IMR-90 (cell line): ENCODE data around the gene IRF2. TPM values are rescaled to one million over a fixed set of nuclear protein-coding genes. Genes with fewer than 3 reads are reported as not detected.

ENCODE experiments used
- ATAC-seq: fragments of 200-7000 bp; cut with Tn5 transposase; 2 replicates; pipeline ENCODE4 v1.9.1; 2020; ENCODE audit warnings: low read depth, mild to moderate bottlenecking, moderate library complexity
- BruUV-seq: library from RNA; stranded (reverse); fragments of 400-500 nt; replicated peaks from 2 replicates; lab custom pipeline; 2021; lab: Mats Ljungman, UMichigan
- CTCF ChIA-PET: fragments of 300-600 bp; formaldehyde crosslinking; extraction: SDS; loops from one replicate; lab custom pipeline; 2021; ENCODE audit warnings: antibody characterized with exemption; lab: Yijun Ruan, JAX
- POLR2A ChIA-PET: fragments of 300-600 bp; sonication (Branson Sonifier 250); formaldehyde crosslinking; loops from one replicate; lab custom pipeline; 2022; ENCODE audit warnings: antibody characterized with exemption; ENCODE audit not compliant: unreplicated experiment; lab: Charles Lee
- DNase-seq: peaks from one replicate; pipeline ENCODE4 v3.0.0; 2013
- H2AFZ ChIP-seq: replicated peaks from 2 replicates; pipeline ENCODE3; 2013; ENCODE audit warnings: low read length, mild to moderate bottlenecking; ENCODE audit not compliant: poor library complexity
- H2AK5ac ChIP-seq: 2 replicates; pipeline ENCODE4 v1.6.1; 2013; ENCODE audit warnings: low read depth, low read length, inconsistent platforms
- H2AK9ac ChIP-seq: replicated peaks from 2 replicates; pipeline ENCODE3; 2013; ENCODE audit warnings: mild to moderate bottlenecking, low read depth, low read length, moderate library complexity; ENCODE audit not compliant: poor library complexity
- H2BK120ac ChIP-seq: 2 replicates; pipeline ENCODE4 v1.6.1; 2013; ENCODE audit warnings: low read depth, low read length, inconsistent platforms
- H2BK15ac ChIP-seq: 3 replicates; pipeline ENCODE4 v1.6.1; 2013; ENCODE audit warnings: low read depth, low read length, inconsistent platforms
- H2BK20ac ChIP-seq: 2 replicates; pipeline ENCODE4 v1.6.1; 2013; ENCODE audit warnings: low read depth, mild to moderate bottlenecking, inconsistent platforms, low read length, moderate library complexity
- H2BK5ac ChIP-seq: 2 replicates; pipeline ENCODE4 v1.6.1; 2013; ENCODE audit warnings: mild to moderate bottlenecking, low read depth, low read length, inconsistent platforms; ENCODE audit not compliant: poor library complexity, severe bottlenecking
- H3K14ac ChIP-seq: replicated peaks from 2 replicates; pipeline ENCODE4 v1.6.1; 2013; ENCODE audit warnings: low read depth, low read length, inconsistent platforms
- H3K18ac ChIP-seq: 2 replicates; pipeline ENCODE4 v1.6.1; 2013; ENCODE audit warnings: low read depth, low read length, control low read depth
- H3K23ac ChIP-seq: 2 replicates; pipeline ENCODE4 v1.6.1; 2013; ENCODE audit warnings: low read depth, low read length, inconsistent platforms
- H3K27ac ChIP-seq: 2 replicates; pipeline ENCODE4 v1.5.1; 2013; ENCODE audit warnings: mild to moderate bottlenecking, control low read depth, low read length; ENCODE audit not compliant: insufficient read depth
- H3K27me3 ChIP-seq: 2 replicates; pipeline ENCODE4 v1.6.1; 2013; ENCODE audit warnings: low read length; ENCODE audit not compliant: control insufficient read depth, insufficient read depth
- H3K36me3 ChIP-seq: 2 replicates; pipeline ENCODE4 v1.6.1; 2013; ENCODE audit warnings: low read length, mixed read lengths; ENCODE audit not compliant: control insufficient read depth, insufficient read depth
- H3K4ac ChIP-seq: 2 replicates; pipeline ENCODE4 v1.6.1; 2013; ENCODE audit warnings: low read depth, low read length, inconsistent platforms
- H3K4me1 ChIP-seq: 2 replicates; pipeline ENCODE4 v1.6.1; 2013; ENCODE audit warnings: low read length, mixed read lengths; ENCODE audit not compliant: control insufficient read depth, insufficient read depth
- H3K4me2 ChIP-seq: 2 replicates; pipeline ENCODE4 v1.6.1; 2013; ENCODE audit warnings: low read depth, mild to moderate bottlenecking, control low read depth, low read length, moderate library complexity
- H3K4me3 ChIP-seq: 2 replicates; pipeline ENCODE4 v1.5.1; 2013; ENCODE audit warnings: low read depth, mild to moderate bottlenecking, control low read depth, low read length, moderate library complexity; ENCODE audit not compliant: insufficient read depth
- H3K56ac ChIP-seq: 2 replicates; pipeline ENCODE4 v1.6.1; 2013; ENCODE audit warnings: low read length, inconsistent platforms; ENCODE audit not compliant: insufficient read depth; ENCODE audit errors: extremely low read depth
- H3K79me1 ChIP-seq, 2 experiments: 2 replicates each; pipeline ENCODE4 v1.6.1; 2013; ENCODE audit warnings: low read length in 2 of 2, inconsistent platforms in 1 of 2, low read depth in 1 of 2
- H3K9ac ChIP-seq: 2 replicates; pipeline ENCODE4 v1.6.1; 2013; ENCODE audit warnings: low read depth, low read length, control low read depth
- H3K9me1 ChIP-seq: 2 replicates; pipeline ENCODE4 v1.6.1; 2013; ENCODE audit warnings: low read length, inconsistent platforms; ENCODE audit not compliant: insufficient read depth
- H3K9me3 ChIP-seq: 2 replicates; pipeline ENCODE4 v1.6.1; 2013; ENCODE audit warnings: low read length; ENCODE audit not compliant: control insufficient read depth, insufficient read depth
- H4K20me1 ChIP-seq: 2 replicates; pipeline ENCODE4 v1.6.1; 2013; ENCODE audit warnings: low read length, inconsistent platforms; ENCODE audit not compliant: insufficient read depth
- H4K5ac ChIP-seq: 2 replicates; pipeline ENCODE4 v1.6.1; 2013; ENCODE audit warnings: mild to moderate bottlenecking, low read depth, low read length, control low read depth
- H4K8ac ChIP-seq, 2 experiments: 2 replicates each; pipeline ENCODE4 v1.6.1; 2013; ENCODE audit warnings: low read depth in 2 of 2, low read length in 2 of 2, control low read depth in 1 of 2, inconsistent platforms in 1 of 2
- H4K91ac ChIP-seq: 2 replicates; pipeline ENCODE4 v1.6.1; 2013; ENCODE audit warnings: low read depth, low read length, inconsistent platforms; ENCODE audit not compliant: insufficient read depth
- BHLHE40 ChIP-seq: fragments of 150-350 bp; IDR thresholded peaks from 2 replicates; pipeline ENCODE4 v1.6.1; 2016; ENCODE audit warnings: mild to moderate bottlenecking, low read depth, low read length
- CEBPB ChIP-seq: IDR thresholded peaks from 2 replicates; pipeline ENCODE4 v1.6.1; 2012; ENCODE audit warnings: low read depth, low read length, improper control_type of control experiment
- CTCF ChIP-seq: conservative IDR thresholded peaks from 2 replicates; pipeline ENCODE4 v1.5.1; 2012; ENCODE audit warnings: mild to moderate bottlenecking, low read depth, low read length, improper control_type of control experiment
- FOS ChIP-seq: fragments of 150-350 bp; IDR thresholded peaks from 2 replicates; pipeline ENCODE4 v1.6.1; 2016; ENCODE audit warnings: low read depth, low read length
- MAFK ChIP-seq: IDR thresholded peaks from 2 replicates; pipeline ENCODE4 v1.6.1; 2012; ENCODE audit warnings: low read depth, low read length, improper control_type of control experiment
- MAZ ChIP-seq: IDR thresholded peaks from 2 replicates; pipeline ENCODE4 v1.6.1; 2012; ENCODE audit warnings: low read depth, mild to moderate bottlenecking, low read length, improper control_type of control experiment, moderate library complexity, borderline replicate concordance
- MXI1 ChIP-seq: IDR thresholded peaks from 2 replicates; pipeline ENCODE4 v1.6.1; 2012; ENCODE audit warnings: low read depth, mild to moderate bottlenecking, low read length, moderate library complexity, borderline replicate concordance
- NFE2L2 ChIP-seq: fragments of 150-350 bp; IDR thresholded peaks from 2 replicates; pipeline ENCODE4 v1.6.1; 2016; ENCODE audit warnings: low read depth, mild to moderate bottlenecking, low read length
- POLR2A ChIP-seq: IDR thresholded peaks from 2 replicates; pipeline ENCODE4 v1.6.1; 2012; ENCODE audit warnings: mild to moderate bottlenecking, low read depth, low read length
- RAD21 ChIP-seq: IDR thresholded peaks from 2 replicates; pipeline ENCODE4 v1.6.1; 2012; ENCODE audit warnings: low read length, improper control_type of control experiment
- RCOR1 ChIP-seq: IDR thresholded peaks from 2 replicates; pipeline ENCODE4 v1.6.1; 2012; ENCODE audit warnings: mild to moderate bottlenecking, low read length, improper control_type of control experiment; ENCODE audit not compliant: insufficient replicate concordance
- RFX5 ChIP-seq: IDR thresholded peaks from 2 replicates; pipeline ENCODE4 v1.8.0; 2012; ENCODE audit warnings: low read depth, mild to moderate bottlenecking, low read length, moderate library complexity
- SMC3 ChIP-seq: fragments of 150-350 bp; IDR thresholded peaks from 2 replicates; pipeline ENCODE4 v1.6.1; 2016; ENCODE audit warnings: low read depth, mild to moderate bottlenecking, antibody characterized with exemption, low read length, moderate library complexity
- WGBS, 2 experiments: methylation state at CpG; one replicate each; pipeline versions ENCODE4 v1.1.5 to v1.1.7; 2013; ENCODE audit warnings: missing lambda C conversion rate in 2 of 2; ENCODE audit not compliant: insufficient read length in 1 of 2; ENCODE audit errors: extremely low coverage in 2 of 2; 5-methylcytosine and 5-hydroxymethylcytosine counted together
- dilution Hi-C: fragments of 300-500 bp; cut with HindIII; formaldehyde crosslinking; loops from one replicate; pipeline ENCODE4 v1.14.3; 2018; ENCODE audit warnings: low sequenced_read_pairs; ENCODE audit not compliant: unreplicated experiment
- in situ Hi-C: fragments of 300-500 bp; cut with MboI; formaldehyde crosslinking; loops from 3 replicates; pipeline ENCODE4 v1.14.3; 2019; ENCODE audit warnings: low sequenced_read_pairs, inconsistent platforms, mixed read lengths
- intact Hi-C: fragments of 100-400 bp; cut with micrococcal nuclease; formaldehyde crosslinking; loops from 2 replicates; pipeline ENCODE4 v1.10.0; 2022
- polyA plus RNA-seq, 3 experiments: library from polyadenylated mRNA; depleted of rRNA; stranded (reverse); fragments of >200 nt; gene quantifications; 2 replicates each; pipeline ENCODE4 v1.2.3, GENCODE V29; 2012; ENCODE audit warnings: low replicate concordance in 1 of 3
- total RNA-seq: library from RNA; depleted of rRNA; stranded (reverse); fragments of >200 nt; gene quantifications from 2 replicates; pipeline ENCODE4 v1.2.3, GENCODE V29; 2012
- TF ChIP-seq, protein P1 (sequence below): fragments of 150-350 bp; IDR thresholded peaks from 2 replicates; pipeline ENCODE4 v1.6.1; 2016; ENCODE audit warnings: low read depth, mild to moderate bottlenecking, low read length, moderate library complexity, borderline replicate concordance

Gene IRF2
- total and polyA plus RNA-seq, 2 of the 4 experiments (the other 2 are of a cell fraction): 16.5 to 21.9 TPM

- TF ChIP-seq RCOR1 (no peak), RFX5 (no peak)
Measured at GRCh38 chr4:184389978-184390900, 84.1 kb downstream of the IRF2 start (continued).

- intact Hi-C loops: loop anchor here (10.0 kb wide), 1 partner anchor 257 kb away; the partner anchor contains the start of genes CASP3 and PRIMPOL
- H3K36me3 ChIP-seq: peaks cover 48% of the 10 kb centered on the region
- no peak overlapping the region for H4K5ac ChIP-seq
- H3K9ac ChIP-seq: no peak overlapping the region
- H3K14ac ChIP-seq: no peak overlapping the region
- no peak overlapping the region for H2BK20ac ChIP-seq
- H2BK120ac ChIP-seq: no peak overlapping the region
- POLR2A ChIA-PET: no interaction called here
- no peak overlapping the region for H2BK15ac ChIP-seq
- H3K23ac ChIP-seq: no peak overlapping the region
- TF ChIP-seq MAFK (no peak), SMC3 (no peak), MXI1 (no peak), CEBPB (no peak), CTCF (no peak), BHLHE40 (no peak), RFX5 (no peak), MAZ (no peak), POLR2A (no peak), FOS (no peak), RAD21 (no peak), NFE2L2 (no peak)
- TF ChIP-seq, protein P1, sequence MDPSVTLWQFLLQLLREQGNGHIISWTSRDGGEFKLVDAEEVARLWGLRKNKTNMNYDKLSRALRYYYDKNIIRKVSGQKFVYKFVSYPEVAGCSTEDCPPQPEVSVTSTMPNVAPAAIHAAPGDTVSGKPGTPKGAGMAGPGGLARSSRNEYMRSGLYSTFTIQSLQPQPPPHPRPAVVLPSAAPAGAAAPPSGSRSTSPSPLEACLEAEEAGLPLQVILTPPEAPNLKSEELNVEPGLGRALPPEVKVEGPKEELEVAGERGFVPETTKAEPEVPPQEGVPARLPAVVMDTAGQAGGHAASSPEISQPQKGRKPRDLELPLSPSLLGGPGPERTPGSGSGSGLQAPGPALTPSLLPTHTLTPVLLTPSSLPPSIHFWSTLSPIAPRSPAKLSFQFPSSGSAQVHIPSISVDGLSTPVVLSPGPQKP: no peak
- no peak overlapping the region for H3K4me3 ChIP-seq
- peaks cover 8% of the 10 kb centered on the region for H4K20me1 ChIP-seq
- peaks cover 5 to 28% of the 10 kb centered on the region in 2 experiments; a peak in 3 of 4 replicates for H3K79me1 ChIP-seq
- no TSS peak for BruUV-seq
- H3K9me1 ChIP-seq: peaks cover 26% of the 10 kb centered on the region
- H4K8ac ChIP-seq: no peak overlapping the region
- in situ Hi-C loops: no loop called here
- H3K4me1 ChIP-seq: peaks cover 21% of the 10 kb centered on the region
- H3K9me3 ChIP-seq: no peaks in the 10 kb centered on the region
- no peak for DNase-seq
- dilution Hi-C loops: no loop called here
- H2BK5ac ChIP-seq: no peak overlapping the region
- CTCF ChIA-PET: no interaction called here
- no peak overlapping the region for H2AK5ac ChIP-seq
- H3K18ac ChIP-seq: no peak overlapping the region
- no peak overlapping the region for H3K4ac ChIP-seq
- ATAC-seq: no peak
- H2AK9ac ChIP-seq: no peak overlapping the region
- no peak overlapping the region for H3K56ac ChIP-seq
- 100% methylated on average over 1 of the region's 6 CpGs for WGBS, 2 experiments
- H4K91ac ChIP-seq: no peak overlapping the region
- H3K4me2 ChIP-seq: no peak overlapping the region
- H3K27me3 ChIP-seq: no peaks in the 10 kb centered on the region
- H3K27ac ChIP-seq: no peak overlapping the region
- H2AFZ ChIP-seq: no peak overlapping the region
Measured at GRCh38 chr4:184388106-184388505, 86.2 kb downstream of the IRF2 start.
